ENCODE measurements around the gene C14orf180.

C14orf180 gene

GRCh38 chr14:104561632-104562495 is 17.7 kb upstream of the C14orf180 start:
- DNase-seq = no peak

DNA sequence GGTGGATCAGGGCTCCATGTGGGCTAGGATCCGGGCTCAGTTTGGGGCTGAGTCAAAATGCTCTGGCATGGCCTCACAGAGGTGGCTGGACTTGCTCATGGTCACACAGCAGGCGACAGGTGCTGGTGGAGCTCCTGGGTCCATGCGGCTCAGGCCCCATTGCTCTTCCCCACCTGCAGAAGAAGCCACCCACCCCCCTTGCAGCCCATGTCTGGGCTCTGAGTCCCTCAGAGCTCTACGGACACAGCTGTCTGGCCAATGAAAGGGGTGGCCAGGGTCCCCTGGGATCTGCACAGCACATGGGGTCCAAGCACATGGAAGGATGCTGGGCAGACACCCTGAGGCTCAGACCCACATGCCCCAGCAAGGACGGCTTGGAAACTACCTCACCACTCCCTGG is 17.0 kb upstream of the C14orf180 start:
- no peak for DNase-seq

DNA sequence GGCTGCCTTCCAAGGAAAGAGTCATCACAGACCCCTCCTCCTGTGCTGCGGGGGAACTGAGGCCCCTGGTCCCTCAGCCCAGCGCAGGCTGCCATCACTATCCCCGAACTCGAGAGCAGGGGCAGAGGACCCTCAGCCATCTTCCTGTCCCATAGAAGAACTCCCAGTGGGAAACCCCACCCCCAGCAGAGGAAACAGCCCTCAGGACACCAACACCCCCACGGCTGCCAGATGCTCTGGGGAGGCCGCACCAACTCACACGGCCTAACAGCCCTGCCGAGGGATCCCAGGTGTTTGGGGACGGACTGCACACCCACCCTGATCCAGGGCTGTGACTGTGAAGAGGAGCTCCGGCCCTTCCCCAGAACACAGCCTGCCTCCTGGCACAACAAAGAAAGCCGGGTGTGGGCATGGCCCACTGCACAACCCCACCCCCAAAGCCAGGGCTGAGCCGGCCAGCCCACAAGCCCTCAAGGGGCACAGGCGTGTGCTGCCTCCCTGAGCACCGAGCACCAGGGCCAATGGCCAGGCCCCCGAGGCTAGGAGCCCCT is 16.3 kb upstream of the C14orf180 start:
- DNase-seq = no peak

GRCh38 chr14:104563742-104564615 is 15.6 kb upstream of the C14orf180 start:
- DNase-seq = peak; percentile 34

- no peak for DNase-seq
These were observed 14.6 kb upstream of the C14orf180 start for GRCh38 chr14:104564744-104565679.

- DNase-seq = no peak
These were observed 12.2 kb upstream of the C14orf180 start for GRCh38 chr14:104567141-104567956.

- no peak for DNase-seq
These were observed 11.7 kb upstream of the C14orf180 start for GRCh38 chr14:104567957-104568225.

GRCh38 chr14:104568620-104569019 is 10.9 kb upstream of the C14orf180 start:
- no peak for DNase-seq

DNA sequence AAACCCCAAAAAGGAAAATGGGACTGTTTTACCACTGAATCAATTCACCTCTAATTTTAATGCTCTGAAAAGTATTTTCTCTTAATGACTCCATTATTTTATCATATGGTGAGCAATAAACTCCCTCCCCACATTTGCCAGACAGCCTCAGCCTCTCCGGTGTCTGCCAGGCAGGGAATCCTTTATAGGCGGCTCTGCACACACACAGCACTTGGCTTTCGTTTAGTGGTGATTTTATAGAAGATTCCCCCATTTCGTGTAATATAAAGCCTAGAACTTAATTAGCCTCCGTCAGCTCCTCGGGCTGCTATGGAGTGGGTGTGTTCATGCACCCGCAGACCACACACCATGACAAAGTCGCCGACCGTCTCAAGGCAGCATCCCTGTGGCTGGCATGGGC is 10.1 kb upstream of the C14orf180 start:
- no peak for DNase-seq

DNA sequence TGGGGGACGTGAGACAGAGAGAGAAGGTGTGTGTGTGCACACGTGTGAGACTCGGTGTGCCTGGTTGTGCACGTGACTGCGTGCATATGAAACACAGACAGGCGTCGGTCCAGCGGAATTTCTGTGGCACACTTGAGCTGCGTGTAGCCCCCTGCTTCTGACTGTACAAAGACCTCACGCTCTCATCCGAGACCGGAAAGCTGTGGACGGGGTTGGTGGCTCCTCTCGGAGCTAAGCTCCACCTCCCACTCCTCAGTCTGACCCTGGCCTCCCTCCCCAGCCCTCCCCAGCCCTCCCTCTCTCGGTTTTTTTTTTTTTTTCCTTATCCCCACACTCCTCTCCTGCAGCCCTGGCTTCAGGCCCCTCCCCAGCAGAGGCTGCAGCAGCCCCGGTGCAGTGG is 8.3 kb upstream of the C14orf180 start:
- DNase-seq = no peak

DNA sequence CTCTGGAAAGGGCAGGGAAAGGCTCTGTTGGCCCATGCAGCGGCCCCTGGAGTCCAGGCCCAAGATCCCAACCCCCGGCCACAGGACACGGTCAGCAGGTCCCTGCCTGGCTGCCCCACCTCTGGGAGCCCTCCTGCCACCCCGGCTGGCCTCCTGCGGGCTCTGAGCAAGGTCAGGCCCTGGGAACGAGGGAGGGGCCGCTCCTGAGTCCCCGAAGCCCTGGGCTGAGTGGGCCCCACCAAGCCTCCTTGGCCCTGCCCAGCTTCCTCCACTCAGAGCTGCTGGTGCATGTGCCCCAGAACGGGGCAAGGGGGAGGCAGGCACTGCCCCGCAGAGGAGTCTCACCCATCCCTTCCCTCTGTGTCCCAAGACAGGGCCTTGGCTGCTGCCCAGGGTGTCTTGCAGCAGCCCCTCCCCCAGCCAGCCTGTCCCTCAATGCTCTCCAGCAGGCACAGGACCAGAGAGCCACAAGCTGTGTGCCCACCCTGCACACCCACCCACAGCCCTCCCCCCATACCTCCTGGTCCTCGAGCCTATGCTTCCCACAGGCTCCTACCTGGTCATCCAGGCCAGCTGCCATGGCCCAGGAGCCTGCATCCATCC is 7.4 kb upstream of the C14orf180 start:
- no peak for DNase-seq

- DNase-seq = no peak
These were observed 6.9 kb upstream of the C14orf180 start for GRCh38 chr14:104572668-104573067.

DNA sequence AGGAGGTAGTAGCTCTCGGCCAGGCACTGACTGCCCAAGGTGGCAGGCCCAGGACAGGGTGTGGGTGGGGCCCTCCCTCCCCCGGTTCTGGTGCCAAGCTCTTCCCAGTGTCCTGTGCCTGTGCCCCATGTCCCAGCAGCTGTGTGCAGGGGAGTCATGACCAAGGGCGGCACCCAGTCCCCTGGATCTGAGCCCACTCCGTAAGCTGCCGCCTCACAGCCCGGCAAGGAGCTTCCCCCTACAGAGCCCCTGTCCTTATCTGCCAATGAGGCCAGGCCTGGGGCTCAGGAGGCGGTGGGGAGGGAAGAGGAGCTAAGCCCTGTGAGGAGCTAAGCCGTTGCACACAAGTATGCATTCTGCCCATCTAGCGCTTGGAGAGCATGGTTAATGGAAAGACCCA is 5.6 kb upstream of the C14orf180 start:
- no peak for DNase-seq

DNA sequence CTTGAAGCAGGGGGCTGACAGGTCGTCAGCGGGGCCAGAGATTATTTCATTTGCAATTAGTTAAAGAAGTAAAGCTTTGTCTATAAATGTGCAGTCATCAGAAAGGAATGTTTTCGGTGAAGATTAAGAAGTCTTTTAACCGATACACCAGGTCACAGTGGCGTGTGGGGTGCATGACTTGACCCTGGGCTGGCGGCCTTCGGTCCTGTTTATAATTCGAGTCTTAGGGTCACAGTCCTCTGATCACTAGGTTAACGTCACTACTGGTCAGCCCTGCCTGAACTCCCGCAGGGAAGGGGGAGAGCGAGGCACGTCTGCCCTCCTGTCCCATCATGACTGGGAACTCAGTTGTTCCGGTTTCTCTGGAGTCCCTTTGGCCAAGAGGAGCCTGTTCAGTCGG is 5.0 kb upstream of the C14orf180 start:
- no peak for DNase-seq

DNA sequence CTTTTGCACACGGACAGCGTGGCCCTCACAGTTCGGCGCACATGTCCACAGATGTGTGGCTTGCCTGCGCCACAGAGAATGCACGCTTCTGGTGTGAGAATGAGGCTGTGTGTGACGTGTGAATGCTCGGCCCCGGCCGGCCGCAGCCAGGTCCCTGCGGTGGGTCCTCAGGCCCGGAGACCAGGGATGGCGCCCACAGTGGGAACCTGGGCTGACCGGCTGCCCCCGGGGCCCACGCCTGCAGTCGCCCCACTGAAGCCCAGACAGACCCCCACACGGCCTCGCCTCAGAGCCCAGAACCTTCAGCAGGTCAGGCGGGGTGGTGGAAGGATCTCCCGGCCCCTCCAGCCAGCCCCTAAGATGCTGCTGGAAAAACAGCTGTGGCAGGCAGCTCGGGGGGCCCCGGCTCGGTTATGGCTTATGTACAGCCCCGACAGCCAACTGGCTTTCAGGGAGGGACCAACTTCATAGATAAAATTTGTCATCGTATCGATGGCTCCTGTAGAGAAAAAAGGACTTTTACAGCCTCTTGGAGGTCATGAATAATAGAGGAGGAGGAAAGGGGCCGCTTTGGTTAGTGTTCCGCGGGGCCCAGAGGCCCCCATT is 4.5 kb upstream of the C14orf180 start:
- DNase-seq = no peak

GRCh38 chr14:104576232-104576969 is 3.2 kb upstream of the C14orf180 start:
- DNase-seq = no peak

- no peak for DNase-seq
These were observed 2.6 kb upstream of the C14orf180 start for GRCh38 chr14:104576970-104577332.

GRCh38 chr14:104577426-104577825 is 2.1 kb upstream of the C14orf180 start:
- no peak for DNase-seq

DNA sequence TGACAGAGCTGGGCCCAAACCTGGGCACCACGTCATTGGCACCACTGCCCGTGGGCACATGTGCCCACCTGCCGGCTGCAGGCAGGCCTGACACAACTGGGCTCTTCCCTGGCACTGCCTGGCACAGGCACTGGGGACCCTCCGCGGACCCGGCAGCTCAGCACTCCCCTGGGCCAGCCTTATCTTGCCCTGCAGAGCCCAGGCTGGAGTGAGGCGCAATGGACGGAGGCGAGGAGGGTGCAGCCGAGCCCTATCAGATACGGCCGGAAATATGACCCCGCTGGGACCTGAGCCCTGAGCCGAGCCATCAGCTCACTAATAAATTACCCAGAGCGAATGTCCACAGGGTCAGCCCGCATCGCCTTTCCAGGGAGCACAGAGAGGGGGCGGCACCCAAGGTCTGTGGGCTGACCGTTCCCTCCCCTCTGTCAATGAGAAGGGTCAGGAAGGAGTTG is 1.7 kb upstream of the C14orf180 start:
- DNase-seq = no peak

DNA sequence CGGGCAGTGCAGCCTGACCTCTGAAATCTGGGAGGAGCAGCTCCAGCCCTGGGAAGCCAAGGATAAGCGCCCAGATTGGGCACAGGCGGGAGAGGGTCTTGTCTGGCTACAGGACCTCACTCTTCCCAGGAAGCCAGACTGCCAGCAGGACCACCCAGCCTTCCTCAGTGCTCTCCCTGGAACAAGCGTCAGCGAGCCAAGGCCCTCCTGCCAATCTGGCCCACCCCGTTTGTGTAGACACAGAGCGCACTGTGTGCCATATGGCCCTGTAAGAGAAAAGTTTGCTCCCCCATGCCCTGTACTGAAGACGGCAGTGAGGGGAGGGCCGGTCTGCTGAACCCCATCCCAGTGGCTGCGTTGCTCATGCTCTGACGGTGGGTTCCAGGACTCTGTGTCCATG is 1.2 kb upstream of the C14orf180 start:
- DNase-seq = no peak
